HG02798 (cell line): ENCODE measurements around the gene MUL1.
A peak's percentile ranks its signal among the peaks of the same experiment; 100 is the strongest.

ENCODE experiments used
- ATAC-seq: cut with Tn5 transposase; IDR thresholded peaks from one replicate; pipeline ENCODE4 v1.9.1; 2021; ENCODE audit warnings: mild to moderate bottlenecking; ENCODE audit not compliant: unreplicated experiment, poor library complexity

The MUL1 gene

GRCh38 chr1:20507564-20508410 is at the start of gene MUL1:
MUL1 (minus strand) TSS chr1:20508151; CDS start chr1:20508024, 127 bp downstream.
- peak; percentile 92 for ATAC-seq

- ATAC-seq: no peak
Measured at GRCh38 chr1:20555758-20556120, 47.8 kb upstream of the MUL1 start.

GRCh38 chr1:20555025-20555757 is 47.2 kb upstream of the MUL1 start:
- ATAC-seq: no peak

GRCh38 chr1:20552728-20553445 is 44.9 kb upstream of the MUL1 start:
- ATAC-seq: no peak

- no peak for ATAC-seq
Measured at GRCh38 chr1:20551945-20552727, 44.2 kb upstream of the MUL1 start, which contains the start of gene FAM43B. FAM43B (plus strand) TSS chr1:20552573; CDS start chr1:20552974, 401 bp downstream.

- no peak for ATAC-seq
Measured at GRCh38 chr1:20551161-20551560, 43.2 kb upstream of the MUL1 start.

- ATAC-seq: no peak
Measured at GRCh38 chr1:20546637-20547036, 38.7 kb upstream of the MUL1 start.

- ATAC-seq: no peak
Measured at GRCh38 chr1:20540281-20540680, 32.3 kb upstream of the MUL1 start.

- no peak for ATAC-seq
Measured at GRCh38 chr1:20538760-20539551, 31.0 kb upstream of the MUL1 start.

GRCh38 chr1:20538227-20538626 is 30.3 kb upstream of the MUL1 start:
- ATAC-seq: no peak

GRCh38 chr1:20534659-20535417 is 26.9 kb upstream of the MUL1 start:
- ATAC-seq: no peak

- no peak for ATAC-seq
Measured at GRCh38 chr1:20533635-20534034, 25.7 kb upstream of the MUL1 start.

GRCh38 chr1:20530901-20531300 is 22.9 kb upstream of the MUL1 start:
- ATAC-seq: no peak

- ATAC-seq: no peak
Measured at GRCh38 chr1:20530306-20530705, 22.4 kb upstream of the MUL1 start.

GRCh38 chr1:20528221-20528620 is 20.3 kb upstream of the MUL1 start:
- ATAC-seq: no peak

- no peak for ATAC-seq
Measured at GRCh38 chr1:20526267-20526666, 18.3 kb upstream of the MUL1 start.

GRCh38 chr1:20521960-20522861 is 14.3 kb upstream of the MUL1 start:
- no peak for ATAC-seq
